ENCODE measurements around the gene TCF7L2. TPM values are rescaled to one million over a fixed set of nuclear protein-coding genes. Genes with fewer than 3 reads are reported as not detected.

TCF7L2 gene
- total and polyA plus RNA-seq, 9 of the 15 experiments (the other 6 are each of a cell fraction or from before 2014, with no cell fraction given), result 0.32 to 2.8 (median 0.92) TPM

DNA sequence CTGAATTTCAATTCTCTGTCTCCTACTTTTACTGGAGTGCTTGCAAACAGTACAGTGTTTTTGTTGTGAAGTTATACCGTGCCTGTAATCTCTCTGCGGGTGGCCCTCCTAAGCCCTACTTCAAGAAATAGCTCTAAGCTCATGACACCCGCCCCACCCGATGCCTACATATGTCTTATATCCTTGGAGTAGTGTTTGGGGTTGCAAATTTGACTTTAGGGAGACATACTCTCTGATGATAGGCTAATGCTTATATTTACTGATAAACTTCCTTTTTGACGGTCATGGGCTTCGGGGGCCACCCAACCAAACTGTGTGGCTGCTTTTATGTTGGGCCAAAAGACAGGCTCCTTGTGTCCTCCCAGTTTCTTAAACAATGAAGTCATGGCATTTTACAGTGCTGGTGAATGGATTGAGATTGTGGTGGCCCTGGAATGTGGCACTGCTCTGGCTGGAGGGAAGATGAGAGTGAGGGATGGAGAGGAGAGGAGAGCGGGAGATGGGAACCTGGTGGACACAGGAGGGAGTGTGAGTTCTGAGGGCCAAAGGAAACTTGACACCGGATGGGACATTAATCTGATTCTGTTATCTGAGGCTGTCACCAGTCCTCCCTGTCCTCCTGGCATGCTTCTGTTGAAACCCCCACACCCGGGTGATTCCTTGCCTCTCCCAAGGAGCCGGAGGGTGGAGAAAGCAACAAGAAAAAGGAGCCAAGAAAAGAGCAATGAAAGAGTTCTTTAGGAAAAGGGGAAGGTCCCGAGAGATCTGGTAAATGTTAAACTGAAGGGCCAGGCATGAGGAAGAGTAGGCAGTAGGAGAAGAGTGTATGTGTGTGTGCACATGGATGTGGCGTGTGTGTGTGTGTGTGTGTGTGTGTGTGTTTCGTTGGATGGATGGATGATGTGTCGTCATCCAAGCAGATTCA is 113.3 kb downstream of the TCF7L2 start (continued):
- TF ChIP-seq TBL1XR1 (IDR thresholded peaks at IDR 0.05; ENCODE audit: low read length in 2 of 2), result peak in 1 of 2 experiments; percentile 50; a peak in 1 of 4 replicates
- TF ChIP-seq SAP30 (IDR thresholded peaks at IDR 0.05; ENCODE audit: borderline replicate concordance, insufficient read depth, low read depth, low read length, poor library complexity, severe bottlenecking), result no peak
- TF ChIP-seq ZNF696 (CRISPR knock-in tag; conservative IDR thresholded peaks at IDR 0.05), result no peak
- TF ChIP-seq ZNF717 (CRISPR knock-in tag; IDR thresholded peaks at IDR 0.05), result no peak
- TF ChIP-seq POLR2G (IDR thresholded peaks at IDR 0.05; ENCODE audit: low read depth, low read length), result no peak
- TF ChIP-seq ZNF408 (CRISPR knock-in tag; IDR thresholded peaks at IDR 0.05; ENCODE audit: low read depth), result no peak
- no peak for TF ChIP-seq SAFB (IDR thresholded peaks at IDR 0.05; ENCODE audit: borderline replicate concordance, low read depth, low read length)
- no peak for TF ChIP-seq PCBP1 (IDR thresholded peaks at IDR 0.05; ENCODE audit: low read depth, low read length, poor library complexity, severe bottlenecking)
- TF ChIP-seq ZNF232 (CRISPR knock-in tag; IDR thresholded peaks at IDR 0.05), result no peak
- no peak for TF ChIP-seq FIP1L1 (IDR thresholded peaks at IDR 0.05; ENCODE audit: low read depth, low read length, poor library complexity, severe bottlenecking)
- no peak for TF ChIP-seq ZNF551 (CRISPR knock-in tag; IDR thresholded peaks at IDR 0.05)
- TF ChIP-seq ZNF695 (CRISPR knock-in tag; IDR thresholded peaks at IDR 0.05), result no peak
- TF ChIP-seq, protein P1, sequence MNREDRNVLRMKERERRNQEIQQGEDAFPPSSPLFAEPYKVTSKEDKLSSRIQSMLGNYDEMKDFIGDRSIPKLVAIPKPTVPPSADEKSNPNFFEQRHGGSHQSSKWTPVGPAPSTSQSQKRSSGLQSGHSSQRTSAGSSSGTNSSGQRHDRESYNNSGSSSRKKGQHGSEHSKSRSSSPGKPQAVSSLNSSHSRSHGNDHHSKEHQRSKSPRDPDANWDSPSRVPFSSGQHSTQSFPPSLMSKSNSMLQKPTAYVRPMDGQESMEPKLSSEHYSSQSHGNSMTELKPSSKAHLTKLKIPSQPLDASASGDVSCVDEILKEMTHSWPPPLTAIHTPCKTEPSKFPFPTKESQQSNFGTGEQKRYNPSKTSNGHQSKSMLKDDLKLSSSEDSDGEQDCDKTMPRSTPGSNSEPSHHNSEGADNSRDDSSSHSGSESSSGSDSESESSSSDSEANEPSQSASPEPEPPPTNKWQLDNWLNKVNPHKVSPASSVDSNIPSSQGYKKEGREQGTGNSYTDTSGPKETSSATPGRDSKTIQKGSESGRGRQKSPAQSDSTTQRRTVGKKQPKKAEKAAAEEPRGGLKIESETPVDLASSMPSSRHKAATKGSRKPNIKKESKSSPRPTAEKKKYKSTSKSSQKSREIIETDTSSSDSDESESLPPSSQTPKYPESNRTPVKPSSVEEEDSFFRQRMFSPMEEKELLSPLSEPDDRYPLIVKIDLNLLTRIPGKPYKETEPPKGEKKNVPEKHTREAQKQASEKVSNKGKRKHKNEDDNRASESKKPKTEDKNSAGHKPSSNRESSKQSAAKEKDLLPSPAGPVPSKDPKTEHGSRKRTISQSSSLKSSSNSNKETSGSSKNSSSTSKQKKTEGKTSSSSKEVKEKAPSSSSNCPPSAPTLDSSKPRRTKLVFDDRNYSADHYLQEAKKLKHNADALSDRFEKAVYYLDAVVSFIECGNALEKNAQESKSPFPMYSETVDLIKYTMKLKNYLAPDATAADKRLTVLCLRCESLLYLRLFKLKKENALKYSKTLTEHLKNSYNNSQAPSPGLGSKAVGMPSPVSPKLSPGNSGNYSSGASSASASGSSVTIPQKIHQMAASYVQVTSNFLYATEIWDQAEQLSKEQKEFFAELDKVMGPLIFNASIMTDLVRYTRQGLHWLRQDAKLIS (CRISPR knock-in tag; IDR thresholded peaks at IDR 0.05), result no peak
- TF ChIP-seq EP300 (IDR thresholded peaks at IDR 0.05; ENCODE audit: low read length), result peak; percentile 87
- TF ChIP-seq TRIM25 (IDR thresholded peaks at IDR 0.05; ENCODE audit: borderline replicate concordance), result no peak
- TF ChIP-seq CHCHD3 (CRISPR knock-in tag; IDR thresholded peaks at IDR 0.05), result no peak
- TF ChIP-seq EHMT2 (IDR thresholded peaks at IDR 0.05), result peak; percentile 45; the same call in 1 of the 2 replicates
- TF ChIP-seq CSDE1 (IDR thresholded peaks at IDR 0.05), result no peak
- no peak for TF ChIP-seq PHB (CRISPR knock-in tag; IDR thresholded peaks at IDR 0.05)
- no peak for TF ChIP-seq ZNF766 (CRISPR knock-in tag; conservative IDR thresholded peaks at IDR 0.05)
- TF ChIP-seq, protein P2, sequence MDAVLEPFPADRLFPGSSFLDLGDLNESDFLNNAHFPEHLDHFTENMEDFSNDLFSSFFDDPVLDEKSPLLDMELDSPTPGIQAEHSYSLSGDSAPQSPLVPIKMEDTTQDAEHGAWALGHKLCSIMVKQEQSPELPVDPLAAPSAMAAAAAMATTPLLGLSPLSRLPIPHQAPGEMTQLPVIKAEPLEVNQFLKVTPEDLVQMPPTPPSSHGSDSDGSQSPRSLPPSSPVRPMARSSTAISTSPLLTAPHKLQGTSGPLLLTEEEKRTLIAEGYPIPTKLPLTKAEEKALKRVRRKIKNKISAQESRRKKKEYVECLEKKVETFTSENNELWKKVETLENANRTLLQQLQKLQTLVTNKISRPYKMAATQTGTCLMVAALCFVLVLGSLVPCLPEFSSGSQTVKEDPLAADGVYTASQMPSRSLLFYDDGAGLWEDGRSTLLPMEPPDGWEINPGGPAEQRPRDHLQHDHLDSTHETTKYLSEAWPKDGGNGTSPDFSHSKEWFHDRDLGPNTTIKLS (IDR thresholded peaks at IDR 0.05; ENCODE audit: borderline replicate concordance, low read depth), result no peak
